GM18498 (cell line): ENCODE results near the gene KCNMB4.

Experiments
- ATAC-seq: cut with Tn5 transposase; IDR thresholded peaks from one replicate; pipeline ENCODE4 v1.9.1; 2021; ENCODE audit warnings: mild to moderate bottlenecking, moderate library complexity; ENCODE audit not compliant: unreplicated experiment

KCNMB4 gene, protein sequence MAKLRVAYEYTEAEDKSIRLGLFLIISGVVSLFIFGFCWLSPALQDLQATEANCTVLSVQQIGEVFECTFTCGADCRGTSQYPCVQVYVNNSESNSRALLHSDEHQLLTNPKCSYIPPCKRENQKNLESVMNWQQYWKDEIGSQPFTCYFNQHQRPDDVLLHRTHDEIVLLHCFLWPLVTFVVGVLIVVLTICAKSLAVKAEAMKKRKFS

DNA sequence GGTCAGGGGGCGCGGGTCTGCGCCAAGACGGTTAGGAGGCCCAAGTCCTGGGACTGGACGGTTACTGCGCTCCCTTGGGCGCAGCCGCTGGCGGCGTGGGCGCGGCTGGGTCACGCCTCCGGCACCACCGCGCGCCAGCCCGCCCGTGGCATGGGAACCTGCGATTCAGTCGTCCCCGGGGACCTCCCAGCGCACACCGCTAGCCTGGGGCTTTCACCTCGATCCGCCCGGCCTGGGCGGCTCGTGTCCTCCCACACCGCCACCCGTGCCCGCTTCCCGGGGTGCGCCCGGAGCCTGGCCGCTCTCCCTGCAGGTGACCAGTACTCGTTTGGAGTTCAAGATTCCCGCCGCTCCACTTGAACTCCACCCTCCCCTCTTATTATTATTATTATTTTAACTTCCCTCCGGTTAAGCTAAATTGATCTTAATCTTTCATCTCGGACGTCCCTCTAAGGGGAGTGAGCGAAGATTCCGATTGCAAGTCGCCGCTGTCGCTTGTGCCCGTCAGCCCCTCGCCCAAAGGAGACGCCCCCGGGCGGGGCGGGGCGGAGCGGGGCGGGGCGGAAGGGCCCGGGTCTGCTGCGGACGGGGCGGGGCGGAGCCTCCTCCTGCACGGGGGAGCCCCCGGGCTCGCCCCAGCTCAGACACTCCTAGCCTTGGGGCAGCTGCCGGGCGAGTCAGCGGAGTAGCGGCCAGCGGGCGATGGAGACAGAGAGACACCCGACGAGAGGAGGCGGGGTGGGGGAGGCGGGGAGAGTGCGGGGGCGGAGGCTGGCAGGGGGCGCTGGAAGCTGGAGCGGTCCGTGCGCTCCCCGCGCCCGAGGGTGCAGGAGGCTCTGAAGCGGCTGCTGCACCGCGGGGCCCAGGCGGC lies at the start of gene KCNMB4:
TSS of gene KCNMB4 (plus strand) at position 643 of the 871 bp plus-strand sequence. CDS start 445 bp downstream, outside the sequence.
- ATAC-seq: peak; percentile 87

DNA sequence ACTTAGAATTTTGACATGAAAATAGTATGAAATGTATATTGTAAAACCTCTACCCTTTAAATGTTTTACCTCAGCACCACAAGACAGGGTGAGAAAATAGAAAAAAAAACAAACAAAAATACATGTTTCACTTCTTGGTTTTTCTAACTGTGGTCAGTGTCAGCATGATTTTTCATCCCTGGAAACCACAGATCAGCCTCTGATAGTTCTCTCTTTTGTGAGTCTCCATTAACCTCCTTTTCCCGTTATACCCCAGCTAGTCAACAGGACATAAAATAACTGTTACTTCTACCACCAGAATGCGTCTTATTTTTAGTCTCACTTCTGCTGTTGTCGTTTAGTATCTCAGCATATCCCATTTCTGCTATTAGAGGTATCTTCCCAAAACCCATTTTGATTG lies 48.3 kb upstream of the KCNMB4 start:
- peak; percentile 95 for ATAC-seq

DNA sequence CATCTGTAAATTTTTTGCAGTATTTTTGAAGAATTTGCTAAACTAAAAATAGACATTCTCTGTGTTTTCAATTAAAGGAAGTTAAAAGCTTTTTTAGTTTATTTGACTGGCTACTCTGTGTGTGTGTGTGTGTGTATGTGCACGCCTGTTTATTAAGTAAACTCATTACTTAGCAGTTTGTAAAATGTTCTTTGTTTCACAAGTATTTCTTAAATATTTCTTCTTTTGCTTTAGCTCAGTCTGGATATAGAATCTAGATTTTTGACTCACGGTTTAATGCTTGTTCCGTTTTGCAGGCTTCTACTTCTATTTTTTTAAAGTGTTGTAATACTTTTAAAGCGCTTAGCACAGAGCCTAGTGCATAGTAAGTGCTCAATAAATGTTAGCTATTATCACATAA lies 46.5 kb upstream of the KCNMB4 start:
- no peak for ATAC-seq

DNA sequence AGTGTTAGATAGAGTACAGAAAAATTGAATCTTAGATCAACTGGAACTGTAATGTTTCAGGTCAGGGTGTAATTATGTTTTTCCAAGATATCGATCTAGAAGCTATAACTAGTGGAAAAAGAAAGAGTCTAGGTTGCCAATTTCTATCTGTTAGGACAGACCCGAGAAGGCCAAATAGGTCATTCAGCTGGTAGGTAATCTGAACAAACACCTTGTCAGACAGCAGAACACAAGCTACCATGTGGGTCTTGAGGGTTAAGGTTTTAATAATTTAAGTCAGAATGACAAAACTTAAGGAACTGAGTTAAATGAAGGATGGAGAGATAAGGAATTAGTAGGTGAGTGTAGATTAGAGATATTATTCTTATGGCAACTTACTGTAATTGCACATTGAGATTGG lies 44.9 kb upstream of the KCNMB4 start:
- ATAC-seq: no peak

DNA sequence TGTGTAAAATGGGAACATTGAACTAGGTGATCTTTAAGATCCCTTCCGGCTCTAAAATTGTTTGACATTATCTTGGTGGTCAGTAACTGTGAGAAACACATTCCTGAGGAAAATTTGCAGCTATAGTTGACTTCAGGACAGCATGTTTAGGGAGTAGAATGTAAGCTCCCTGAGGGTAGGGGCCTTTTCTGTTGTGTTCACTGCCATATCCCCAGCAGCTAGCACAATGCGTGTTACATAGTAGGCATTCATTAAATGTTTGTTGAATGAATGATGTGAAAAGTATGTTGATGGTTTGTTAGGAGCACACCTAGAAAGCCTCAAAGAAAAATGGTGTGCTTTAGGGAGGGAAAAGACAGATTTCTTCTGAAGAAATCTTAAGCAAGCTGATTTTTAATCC lies 38.5 kb upstream of the KCNMB4 start:
- no peak for ATAC-seq

DNA sequence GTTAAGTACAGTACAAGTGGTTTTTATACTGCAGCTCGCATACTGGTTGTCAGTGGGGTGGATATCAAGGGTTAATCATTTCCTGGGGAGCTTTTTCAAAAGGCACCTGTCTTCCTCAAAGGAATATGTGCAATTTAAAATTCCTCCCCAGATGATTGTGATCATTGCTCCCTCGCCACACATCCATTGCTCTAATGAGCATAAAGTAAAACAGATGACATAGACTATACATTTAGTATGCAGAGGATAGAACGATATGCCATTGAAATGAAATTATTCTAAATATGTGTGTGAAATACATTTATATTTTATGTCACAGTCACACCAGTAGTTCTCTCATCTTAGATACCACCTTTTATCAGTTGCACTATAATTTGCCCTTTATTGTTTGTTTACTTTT lies 36.4 kb upstream of the KCNMB4 start:
- no peak for ATAC-seq

DNA sequence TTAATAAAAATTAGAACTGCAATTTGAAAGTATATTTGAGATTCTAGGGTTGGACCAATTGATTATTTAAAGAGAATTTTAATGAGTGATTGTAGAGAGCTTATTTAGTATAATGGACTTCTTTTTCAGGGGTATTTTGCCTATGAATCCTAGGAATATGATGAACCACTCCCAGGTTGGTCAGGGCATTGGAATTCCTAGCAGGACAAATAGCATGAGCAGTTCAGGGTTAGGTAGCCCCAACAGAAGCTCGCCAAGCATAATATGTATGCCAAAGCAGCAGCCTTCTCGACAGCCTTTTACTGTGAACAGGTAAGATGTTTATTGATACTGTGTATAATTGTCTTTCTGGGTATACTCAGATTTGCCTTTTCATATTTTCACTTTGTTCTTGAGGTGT lies 35.9 kb upstream of the KCNMB4 start:
- no peak for ATAC-seq

DNA sequence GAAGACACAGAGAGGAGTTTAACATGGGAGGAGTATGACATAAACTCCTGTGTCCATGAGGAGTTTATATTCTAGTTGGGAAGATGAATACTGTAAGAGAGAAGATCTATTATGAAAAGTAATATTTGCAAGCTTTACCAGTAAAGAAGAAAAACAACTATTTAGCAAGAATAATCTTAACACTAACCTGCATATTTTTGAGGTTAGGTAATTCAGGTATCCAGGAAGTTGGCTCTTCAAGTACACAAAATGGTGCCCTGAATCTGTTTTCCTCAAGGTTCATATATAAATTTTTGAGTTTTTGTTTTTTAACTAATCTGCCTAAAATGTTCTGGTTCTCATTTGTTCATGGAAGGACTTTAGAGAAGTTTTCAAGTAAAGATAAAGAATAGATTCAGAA lies 33.9 kb upstream of the KCNMB4 start:
- ATAC-seq: no peak

DNA sequence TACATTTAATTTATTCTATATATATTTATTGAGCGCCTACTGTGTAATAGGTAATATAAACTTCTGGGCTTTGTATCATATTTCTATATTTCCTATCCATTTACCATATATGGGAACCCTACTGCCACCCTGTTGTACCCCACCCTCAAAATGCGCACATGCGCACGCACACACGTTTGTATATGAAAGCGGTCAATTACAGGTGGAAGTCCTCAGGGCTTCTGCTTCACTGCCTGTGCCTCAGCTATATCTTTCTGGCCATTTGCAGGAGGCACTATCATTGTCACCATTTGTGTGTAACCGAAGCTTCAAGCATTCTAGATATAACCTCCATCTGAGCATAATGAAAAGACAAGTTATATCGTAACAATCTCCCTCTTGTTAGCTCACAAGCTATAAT lies 31.3 kb upstream of the KCNMB4 start:
- ATAC-seq: no peak

DNA sequence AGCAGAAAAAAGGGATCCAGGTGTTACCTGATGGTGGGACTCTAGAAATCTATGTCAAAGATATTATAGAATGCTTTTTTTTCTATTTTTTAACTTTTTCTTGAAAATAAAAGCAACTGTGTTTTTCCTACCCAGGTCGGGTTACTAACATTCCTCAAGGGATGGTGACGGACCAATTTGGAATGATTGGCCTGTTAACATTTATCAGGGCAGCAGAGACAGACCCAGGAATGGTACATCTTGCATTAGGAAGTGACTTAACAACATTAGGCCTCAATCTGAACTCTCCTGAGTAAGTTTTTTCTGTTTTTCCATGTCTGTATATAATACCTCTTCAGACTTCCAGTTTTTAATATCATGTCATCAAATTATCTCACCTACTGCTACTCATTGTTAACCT lies 27.6 kb upstream of the KCNMB4 start:
- ATAC-seq: no peak

DNA sequence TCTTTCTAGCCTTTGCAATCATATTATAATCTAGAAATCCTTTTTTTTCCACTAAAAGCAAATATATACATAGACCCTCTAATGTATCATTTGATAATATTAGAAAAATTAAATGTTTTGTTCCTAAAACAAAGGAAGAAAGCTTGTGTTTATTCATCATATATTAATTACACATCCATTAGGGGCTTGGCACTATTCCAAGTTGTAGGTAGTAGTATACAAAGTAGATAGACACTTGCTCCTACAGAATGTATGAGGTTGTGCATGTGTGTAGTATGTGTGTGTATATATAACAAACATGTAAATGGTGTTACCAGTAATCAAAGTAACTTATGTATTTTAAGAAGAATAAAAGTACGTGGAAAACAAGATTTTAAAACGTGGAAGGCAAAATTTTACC lies 15.0 kb upstream of the KCNMB4 start:
- ATAC-seq: no peak

DNA sequence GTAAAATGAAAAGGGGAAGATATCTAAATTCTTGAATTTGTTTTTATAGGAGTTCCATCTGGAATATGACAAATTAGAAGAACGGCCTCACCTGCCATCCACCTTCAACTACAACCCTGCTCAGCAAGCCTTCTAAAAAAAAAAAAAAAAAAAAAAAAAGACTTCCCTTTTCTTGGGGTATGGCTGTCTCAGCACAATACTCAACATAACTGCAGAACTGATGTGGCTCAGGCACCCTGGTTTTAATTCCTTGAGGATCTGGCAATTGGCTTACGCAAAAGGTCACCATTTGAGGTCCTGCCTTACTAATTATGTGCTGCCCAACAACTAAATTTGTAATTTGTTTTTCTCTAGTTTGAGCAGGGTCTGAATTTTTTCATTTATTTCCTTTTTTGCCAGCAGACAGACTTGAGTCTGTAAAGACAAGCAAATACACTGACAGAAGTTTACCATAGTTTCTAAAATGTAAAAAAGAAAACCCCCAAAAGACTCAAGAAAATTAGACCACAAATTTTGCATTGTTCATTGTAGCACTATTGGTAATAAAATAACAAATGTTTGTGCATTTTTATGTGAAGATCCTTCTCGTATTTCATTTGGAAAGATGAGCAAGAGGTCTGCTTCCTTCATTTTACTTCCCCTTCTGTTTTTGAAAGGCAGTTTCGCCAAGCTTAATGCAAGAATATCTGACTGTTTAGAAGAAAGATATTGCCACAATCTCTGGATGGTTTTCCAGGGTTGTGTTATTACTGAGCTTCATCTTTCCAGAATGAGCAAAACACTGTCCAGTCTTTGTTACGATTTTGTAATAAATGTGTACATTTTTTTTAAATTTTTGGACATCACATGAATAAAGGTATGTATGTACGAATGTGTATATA lies 12.1 kb upstream of the KCNMB4 start:
- no peak for ATAC-seq

DNA sequence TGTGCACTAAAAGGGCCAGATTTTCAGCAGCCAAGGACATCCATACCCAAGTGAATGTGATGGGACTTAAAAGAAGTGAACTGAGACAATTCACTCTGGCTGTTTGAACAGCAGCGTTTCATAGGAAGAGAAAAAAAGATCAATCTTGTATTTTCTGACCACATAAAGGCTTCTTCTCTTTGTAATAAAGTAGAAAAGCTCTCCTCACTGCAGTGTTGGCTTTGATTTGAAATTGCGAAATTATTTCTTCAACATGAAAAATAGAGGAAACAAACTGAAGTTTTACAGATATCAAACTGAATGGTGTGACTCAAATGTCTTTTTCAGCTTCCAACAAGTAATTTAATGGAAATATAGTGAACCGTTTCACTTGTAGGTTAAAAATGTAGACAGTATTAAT lies 11.3 kb upstream of the KCNMB4 start:
- no peak for ATAC-seq

DNA sequence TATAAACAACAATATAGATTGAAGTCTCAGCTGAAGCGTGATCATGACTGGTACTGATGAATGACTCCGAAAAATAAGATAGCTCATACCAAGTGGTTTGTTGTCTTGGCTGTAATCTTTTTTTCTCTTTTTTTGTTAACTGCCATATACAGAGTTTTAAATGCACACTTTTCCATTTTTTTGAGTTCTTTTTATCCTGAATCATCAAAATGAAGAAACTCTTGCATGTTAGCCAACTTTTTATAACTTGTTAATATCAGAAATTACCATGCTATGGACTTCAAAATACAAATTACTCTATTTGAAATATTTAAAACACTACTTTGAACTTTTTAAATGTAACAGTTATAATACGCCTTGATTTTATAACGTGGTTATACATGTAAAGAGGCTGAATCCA lies 10.1 kb upstream of the KCNMB4 start:
- ATAC-seq: no peak

DNA sequence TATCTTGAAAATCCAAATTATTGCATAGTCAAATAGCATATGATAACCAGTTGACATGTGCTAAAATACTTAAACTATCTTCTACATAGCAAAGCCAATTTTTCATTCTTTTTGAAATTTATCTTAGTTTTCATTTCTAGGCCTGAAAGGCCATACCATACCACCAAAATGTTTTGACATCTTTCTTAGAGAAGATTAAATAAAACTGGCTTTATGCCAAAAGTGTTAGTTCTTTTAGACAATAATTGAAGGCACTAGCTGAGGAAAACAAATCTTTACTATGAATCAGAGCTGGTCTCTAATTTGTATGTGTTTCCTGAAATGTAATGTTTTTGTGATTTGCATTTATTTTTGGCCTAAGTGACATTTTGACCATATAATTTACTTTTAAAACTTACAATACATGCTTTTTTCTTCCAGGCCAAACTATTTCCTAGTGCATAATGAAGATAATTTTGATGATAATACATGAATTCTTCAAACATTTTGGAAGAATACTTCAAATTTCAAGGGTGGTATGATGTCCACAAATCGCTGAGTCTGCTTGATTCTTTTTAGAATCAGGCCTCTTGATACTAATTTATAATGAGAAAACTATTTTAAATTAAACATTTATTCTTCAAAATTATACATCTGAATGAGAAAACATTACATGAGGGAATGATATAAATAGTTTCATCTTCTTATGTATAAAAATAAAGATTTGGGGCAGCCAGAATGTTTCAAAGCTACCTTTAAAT lies 6.5 kb upstream of the KCNMB4 start:
- ATAC-seq: no peak

DNA sequence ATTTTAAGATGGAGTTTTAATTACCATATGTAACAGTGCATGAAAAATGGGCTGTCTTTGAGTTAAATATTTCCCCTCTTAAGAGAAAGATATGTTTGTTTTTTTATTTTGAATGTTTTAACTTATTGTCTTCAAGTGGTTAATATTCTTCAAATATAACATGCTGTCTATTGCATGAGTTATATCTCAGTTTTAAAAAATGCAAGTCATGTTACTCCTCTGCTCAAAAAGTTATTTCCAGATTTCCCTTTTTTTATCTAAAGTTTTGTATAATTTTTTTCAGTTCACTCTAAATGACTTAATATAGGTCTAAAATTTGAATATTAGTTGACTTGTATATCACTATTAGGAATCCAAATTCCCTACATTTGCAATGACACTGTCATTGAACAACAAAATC lies 5.9 kb upstream of the KCNMB4 start:
- no peak for ATAC-seq

DNA sequence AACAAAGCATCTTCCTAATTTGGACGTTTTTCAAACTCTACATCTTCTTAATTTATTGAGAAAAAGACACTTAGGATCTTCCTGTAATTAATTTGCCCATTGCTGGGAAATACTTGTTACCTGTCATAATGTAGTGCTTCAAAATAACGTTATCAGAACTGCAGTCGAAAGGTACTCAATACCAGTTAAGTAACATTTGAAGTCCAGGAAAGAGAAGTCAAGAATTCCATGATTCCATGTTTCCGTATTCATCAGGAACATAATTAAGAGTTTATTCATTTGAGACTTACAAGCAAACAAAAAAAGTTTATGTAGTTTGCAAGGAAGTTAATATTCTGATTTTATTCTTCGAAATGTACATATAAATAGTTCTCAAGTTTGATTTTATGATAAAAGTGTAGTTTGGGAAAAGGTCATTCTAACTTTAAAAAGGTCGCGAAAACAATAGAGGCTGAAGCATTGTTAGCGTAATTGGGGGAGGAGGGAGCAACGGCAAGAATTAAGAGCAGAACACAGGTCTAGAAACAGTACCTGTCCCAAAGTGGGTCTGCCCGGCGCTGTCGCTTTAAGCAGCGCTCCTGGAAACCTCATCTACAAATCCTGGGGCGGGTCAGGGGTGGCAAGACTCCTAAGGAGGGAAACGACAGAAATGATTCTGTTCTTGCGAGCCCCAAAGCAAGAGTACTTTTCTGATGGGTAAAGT lies 1.2 kb upstream of the KCNMB4 start:
- ATAC-seq: no peak

DNA sequence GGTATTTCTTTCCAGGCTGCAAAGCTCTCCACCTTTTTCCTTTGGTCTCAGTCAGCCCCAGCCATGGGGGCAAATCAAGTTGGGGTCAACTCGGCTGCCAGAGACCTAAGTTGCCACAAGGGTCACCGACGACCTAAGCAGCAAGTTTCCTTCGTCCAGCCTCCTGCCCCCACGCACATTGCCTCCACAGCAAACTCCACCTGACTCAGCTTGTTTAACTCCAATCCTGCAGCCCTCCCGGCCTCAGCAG lies 767 bp upstream of the KCNMB4 start:
- no peak for ATAC-seq

DNA sequence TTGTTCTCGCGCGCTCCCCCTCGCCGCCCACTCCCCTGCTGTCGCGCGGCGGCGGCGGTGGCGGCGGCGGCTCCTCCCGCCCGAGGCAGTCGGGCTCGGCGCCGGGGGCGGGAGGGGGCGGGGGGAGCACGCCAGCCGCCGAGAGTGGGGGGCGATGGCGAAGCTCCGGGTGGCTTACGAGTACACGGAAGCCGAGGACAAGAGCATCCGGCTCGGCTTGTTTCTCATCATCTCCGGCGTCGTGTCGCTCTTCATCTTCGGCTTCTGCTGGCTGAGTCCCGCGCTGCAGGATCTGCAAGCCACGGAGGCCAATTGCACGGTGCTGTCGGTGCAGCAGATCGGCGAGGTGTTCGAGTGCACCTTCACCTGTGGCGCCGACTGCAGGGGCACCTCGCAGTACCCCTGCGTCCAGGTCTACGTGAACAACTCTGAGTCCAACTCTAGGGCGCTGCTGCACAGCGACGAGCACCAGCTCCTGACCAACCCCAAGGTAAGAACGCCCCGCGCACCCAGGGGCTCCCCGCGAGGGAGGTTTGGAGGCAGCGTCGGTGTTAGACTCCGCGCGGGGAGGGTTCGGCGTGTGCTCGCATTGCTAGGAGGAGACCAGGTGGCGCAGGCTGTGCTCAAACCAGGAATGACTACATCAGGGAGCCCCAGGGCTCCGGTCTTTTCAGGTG lies 629 bp downstream of the KCNMB4 start:
- peak; percentile 55 for ATAC-seq
